HG03045 (cell line): Measurements from ENCODE around the gene AJM1.
A peak's percentile ranks its signal among the peaks of the same experiment; 100 is the strongest.

Source experiments
- ATAC-seq: cut with Tn5 transposase; IDR thresholded peaks from one replicate; pipeline ENCODE4 v1.9.1; 2021; ENCODE audit warnings: mild to moderate bottlenecking, moderate library complexity; ENCODE audit not compliant: unreplicated experiment

The AJM1 gene

DNA sequence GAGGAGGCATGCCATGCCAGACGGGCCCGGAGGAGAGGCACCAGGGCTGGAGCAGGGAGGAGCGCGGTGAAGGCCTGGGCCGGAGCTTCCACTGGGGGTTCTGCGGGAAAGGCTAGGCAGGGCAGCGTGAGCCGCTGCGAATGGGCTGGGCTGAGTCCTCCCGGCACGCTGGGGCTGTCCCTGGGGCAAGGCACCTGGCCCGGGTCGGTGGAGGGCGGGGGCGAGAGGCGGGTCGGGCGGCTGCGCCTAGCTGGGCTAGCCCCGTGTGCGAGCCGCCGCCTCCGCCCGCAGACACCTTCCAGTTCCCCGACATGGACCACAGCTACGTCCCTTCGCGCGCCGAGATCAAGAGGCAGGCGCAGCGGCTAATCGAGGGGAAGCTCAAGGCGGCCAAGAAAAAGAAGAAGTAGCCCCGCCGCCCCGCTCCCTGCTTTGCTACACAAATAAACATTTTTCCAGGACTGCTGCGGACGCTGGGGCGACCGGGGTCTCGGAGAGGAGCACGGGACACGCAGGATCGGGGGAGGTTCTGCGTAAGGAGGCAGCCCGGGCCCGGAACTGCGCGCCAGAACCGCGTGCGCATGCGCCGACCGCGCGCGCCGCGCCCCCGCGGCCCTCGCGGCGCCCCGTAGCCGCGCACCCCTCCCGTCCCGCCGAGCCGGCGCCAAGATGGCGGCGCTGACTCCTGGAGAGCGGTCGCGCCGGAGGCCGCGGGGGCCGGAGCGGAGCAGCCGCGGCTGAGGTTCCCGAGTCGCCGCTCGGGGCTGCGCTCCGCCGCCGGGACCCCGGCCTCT is 34.8 kb upstream of the AJM1 start, which contains the start of gene RABL6:
TSS of gene RABL6 (plus strand) at position 668 of the 794 bp plus-strand sequence. CDS start 249 bp downstream, outside the sequence.
- peak; percentile 72 for ATAC-seq

DNA sequence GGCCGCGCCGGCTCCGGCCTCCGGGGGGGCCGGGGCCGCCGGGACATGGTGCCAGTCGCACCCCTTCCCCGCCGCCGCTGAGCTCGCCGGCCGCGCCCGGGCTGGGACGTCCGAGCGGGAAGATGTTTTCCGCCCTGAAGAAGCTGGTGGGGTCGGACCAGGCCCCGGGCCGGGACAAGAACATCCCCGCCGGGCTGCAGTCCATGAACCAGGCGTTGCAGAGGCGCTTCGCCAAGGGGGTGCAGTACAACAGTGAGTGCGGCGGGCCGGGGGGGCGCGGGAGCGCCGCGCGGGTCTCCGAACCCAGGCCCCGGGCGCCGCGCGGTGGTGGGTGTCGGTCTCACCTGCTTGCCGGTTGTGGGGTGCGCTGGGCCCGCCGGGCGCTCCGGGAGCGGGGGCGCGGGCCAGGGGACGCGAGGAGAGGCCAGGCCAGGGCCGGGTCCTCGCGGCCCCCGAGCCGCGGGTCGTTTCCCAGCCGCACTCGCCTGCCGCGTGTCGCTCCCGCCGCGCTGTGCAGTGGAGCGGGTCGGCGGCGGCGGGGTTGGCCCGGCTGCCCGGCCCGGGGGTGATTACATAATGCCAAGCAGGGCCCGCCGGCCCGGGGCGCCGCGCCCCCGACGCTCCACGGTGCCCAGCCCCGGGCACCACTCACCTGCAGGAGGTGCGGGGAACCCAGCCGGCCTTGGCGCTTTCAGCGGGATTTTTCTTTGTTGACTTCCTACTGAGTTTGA is 34.0 kb upstream of the AJM1 start:
- ATAC-seq, result peak; percentile 34

DNA sequence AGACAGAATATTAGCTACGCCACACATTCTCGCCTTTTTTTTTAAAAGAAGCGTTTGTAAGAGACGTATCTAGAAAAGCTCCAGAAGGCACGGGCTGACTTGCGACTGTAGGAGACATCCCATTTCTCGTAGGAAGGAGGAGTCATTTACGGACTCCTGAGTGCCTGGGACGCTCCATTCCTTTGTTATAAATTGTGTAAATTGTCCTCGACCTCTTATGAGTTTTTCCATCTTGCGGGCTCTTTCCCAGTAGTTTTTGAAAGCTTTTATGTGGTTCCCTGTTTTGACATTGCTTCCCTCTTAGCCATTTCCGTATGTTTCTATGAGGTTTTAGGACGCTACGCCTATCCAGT is 33.5 kb upstream of the AJM1 start:
- no peak for ATAC-seq

DNA sequence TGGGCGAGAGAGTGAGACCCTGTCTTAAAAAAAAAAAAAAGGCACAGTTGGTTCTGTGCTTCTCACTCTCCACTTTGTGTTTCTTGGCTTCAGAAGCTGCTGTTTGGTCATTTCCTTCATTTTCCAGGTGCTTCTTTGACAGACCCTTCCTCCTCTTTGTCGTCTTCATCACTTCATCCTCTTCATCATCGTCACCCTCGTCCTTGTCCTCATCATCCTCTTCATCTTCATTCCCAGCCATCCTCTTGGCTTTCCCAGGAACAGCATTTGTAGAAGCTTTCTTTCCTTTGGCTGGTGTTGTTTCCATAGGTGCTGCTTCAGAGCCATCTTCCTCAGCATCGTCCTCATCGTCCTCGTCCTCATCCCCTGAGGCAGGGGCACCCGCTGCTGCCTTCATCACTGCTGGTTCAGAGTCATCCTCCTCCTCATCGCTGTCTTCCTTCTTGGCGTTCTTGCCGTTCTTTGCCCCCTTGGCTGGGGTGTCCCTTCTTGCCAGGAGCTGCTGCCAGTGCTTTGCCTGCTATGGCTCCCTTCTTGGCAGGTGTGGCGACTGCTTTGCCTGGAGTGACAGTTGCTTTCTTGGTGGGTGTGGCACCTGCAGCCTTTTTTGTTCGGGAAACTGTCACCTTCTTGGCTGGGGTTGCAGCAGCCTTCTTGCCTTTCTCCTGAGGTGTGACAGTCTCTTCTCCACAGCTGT is 27.4 kb upstream of the AJM1 start:
- no peak for ATAC-seq

DNA sequence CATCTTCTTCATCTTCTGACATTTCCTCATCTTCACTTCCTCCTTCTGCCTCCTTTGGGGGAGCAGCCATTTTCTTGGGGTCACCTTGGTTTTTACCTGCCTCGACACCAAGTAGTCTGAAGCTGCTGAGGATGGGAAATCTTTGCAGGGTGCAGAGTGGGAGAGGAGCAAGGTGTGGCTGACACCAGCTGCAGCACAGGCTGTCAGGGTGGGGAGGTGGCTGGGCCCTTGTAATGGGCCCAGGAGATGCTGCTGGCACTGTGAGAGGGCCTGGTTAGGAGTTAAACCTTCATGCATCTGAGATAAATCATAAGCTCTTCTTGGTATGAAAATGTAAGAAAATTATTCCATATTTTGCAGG is 26.9 kb upstream of the AJM1 start:
- no peak for ATAC-seq

DNA sequence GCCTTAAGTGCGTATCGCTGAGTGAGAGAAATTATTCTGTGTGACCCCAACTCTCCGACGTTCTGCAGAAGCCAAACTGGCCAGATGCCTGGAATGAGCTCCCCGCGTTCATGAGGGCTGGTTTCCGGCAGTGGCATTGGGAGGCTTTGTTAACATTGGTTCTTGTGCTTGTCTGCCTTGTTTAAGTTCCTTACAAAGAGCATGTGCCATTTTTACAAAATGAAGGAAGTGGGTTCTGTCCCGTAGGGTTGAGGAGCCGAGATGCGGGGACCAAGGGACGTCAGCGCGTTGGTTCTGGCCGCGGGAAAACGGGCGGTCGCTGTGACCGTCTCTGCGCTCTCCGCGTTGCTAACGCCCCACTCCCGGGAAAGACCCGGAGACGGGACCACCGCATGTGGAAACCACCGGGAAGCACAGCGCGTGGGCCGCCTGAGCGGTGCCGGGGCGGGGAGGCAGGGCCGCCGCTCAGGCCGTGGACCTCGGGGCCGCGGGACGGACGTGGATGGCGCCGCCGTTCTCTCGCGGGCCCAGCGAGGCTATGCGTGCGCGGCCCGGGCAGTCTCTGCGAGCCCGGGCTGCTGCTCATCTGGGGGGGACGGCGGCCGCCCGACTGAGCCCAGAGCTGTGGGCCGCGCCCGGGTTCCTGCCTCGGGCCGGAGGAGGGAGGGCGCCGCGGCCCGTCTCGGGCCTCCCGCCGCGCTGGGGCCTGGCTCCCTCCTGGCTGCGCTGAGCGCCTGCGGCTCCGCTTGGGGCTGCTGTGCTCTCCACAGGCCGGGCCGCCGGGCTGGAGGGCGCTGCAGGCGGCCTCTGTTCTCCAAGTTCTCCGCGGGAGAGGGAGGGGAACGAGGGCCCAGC is 21.1 kb upstream of the AJM1 start:
- ATAC-seq, result no peak

DNA sequence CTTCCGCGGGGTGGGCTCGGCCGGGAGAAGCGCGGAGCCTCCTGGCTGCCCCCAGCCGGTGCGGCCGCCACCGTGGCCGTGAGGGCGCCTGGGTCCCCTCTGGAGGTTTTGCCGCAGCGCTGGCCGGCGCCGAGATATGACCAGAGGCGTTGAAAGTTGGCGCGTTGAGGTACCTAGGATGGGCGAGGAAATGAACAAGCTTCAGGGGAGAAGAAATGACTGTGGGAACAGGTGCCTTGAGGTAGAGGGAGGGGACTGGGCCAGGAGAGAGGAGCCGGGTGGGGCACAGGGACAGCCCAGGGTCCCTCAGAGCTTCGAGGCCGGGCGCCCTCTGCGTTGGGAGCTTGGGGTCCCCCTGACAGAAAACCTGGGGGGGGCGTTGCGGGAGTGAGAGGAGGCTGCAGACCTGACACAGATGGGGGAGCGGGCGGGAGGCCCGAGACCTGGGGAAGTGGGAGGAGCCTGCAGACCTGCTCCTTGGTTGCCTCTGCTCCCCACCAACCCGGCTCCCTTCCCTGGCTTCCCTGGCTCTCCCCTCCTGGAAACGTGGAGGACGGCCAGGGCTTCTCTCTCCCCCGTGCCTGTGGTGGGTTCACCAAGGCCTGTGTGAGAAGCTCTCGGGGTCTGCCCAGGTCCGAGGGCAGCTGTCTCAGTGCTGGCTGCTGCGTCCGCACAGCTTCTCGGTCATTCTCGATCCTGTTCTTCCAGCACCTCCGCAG is 20.3 kb upstream of the AJM1 start:
- no peak for ATAC-seq

DNA sequence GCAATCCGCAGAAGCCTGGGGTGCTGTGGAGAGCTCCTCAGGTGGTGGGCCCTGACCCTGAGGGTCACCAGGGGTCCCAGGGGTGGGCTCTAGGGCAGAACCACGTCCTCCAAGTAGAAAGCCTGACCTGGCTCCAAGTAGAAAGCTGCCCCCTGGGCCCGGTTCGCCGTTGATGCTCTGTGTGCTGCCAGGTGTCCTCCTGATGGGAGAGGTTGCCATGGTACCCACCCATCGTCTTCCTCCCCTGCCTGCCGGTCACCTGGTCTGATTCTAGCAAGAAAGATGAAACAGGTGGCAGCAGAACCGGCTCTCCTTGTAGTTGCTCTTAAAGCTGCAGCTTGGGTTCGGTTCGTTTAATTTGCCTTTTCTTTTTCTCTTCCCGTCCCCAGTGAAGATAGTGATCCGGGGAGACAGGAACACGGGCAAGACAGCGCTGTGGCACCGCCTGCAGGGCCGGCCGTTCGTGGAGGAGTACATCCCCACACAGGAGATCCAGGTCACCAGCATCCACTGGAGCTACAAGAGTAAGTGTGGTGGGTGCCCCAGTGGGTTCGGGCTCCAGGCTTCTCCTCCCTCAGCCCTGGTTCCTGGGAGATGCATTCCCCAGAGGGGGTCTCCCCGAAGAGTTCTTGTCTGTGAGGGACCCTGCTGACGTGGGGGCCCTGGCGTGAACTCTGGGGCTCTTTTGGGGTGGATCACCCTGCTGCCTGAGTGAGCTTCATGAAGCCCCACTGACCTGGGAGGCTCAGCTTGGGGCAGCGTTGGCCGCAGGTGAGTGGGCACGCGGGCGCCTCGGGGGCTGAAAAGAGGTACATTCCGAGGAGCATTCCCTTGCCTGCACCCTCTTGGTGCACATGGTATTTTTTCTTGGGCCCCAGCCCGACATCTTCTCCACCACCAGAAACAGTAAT is 18.9 kb upstream of the AJM1 start:
- ATAC-seq, result no peak

DNA sequence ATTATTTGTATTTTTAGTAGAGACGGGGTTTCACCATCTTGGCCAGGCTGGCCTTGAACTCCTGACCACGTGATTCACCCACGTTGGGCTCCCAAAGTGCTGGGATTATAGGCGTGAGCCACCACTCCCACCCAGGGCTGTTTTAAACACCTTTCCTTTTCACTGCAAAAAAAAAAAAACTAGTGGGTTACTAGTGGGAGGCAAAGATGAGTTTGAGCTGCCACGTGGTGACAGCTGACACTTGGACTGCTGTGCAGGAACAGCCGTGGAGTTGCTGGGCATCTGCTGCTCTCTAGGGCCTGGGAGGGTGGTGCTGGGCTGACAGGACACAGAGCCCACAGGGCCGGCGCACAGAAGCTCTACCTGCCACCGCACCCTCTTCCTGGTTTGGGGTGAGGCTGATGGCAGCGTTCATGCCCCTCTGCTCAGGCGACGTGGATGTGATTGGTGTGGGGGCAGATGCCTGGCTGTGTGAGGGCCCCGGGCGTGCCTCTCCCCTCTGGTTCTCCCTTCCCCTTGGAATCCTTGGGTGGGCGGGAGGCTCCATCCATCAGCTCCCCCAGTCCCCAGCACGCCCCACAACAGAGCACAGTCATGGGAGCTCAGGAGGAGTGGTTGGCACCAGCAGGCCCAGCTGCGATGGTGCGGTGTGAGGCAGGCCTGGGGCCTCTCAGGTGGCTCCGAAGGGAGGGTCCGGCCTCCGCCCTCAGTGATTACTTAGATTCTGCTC is 17.6 kb upstream of the AJM1 start:
- no peak for ATAC-seq

DNA sequence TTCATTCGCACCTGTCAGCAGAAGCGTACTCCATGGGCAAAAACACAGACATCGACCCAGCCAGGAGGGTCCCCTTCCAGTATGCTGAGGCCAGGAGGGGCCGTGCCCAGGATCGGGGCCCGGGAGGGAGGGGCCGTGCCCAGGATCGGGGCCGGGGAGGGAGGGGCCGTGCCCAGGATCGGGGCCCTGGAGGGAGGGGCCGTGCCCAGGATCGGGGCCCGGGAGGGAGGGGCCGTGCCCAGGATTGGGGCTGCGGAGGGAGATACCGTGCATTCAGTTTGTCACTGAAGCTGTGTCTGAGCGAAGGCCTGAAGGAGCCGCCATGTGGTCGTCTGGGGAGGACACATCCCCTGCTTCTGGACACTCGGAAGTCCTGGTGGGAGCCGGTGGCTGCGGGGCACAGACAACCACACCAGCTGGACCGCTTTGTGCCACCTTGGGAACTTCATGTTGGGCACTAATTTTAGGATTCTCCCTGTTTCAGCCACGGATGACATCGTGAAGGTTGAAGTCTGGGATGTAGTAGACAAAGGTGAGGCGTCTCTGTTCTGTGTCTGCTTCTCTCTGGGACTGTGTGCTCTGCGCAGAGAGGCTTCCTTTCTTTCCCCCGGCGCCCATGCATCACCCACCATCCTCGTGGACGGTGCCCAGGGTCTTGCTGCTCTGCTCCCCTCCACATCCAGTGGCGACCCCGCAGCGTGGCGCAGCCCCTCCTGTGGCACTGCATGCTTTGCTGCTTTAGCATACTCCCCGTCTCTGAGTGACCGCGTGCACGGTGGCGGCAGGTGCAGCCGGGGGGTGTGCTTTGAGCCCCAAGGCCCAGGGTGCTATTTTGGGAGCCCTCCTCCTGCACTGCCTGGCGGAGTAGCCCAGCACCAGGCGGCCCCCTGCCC is 16.7 kb upstream of the AJM1 start:
- ATAC-seq, result no peak

DNA sequence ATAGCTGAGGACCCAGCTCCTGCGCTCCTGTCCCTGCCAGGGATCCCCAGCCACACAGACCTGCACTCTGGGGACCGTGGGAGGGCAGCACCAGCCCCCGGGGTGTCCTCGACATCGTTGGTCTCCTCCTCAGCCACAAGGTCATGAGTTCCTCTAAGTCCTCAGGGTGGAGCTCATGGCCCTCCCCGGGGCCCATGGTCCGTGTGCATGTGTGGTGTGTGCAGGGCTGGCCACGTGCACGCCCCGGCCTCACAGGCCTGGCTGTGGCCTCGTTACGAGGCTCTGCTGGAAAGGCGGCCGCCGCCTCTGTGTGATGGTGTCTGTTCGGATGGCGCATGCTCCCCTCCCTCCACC is 16.1 kb upstream of the AJM1 start:
- ATAC-seq, result no peak

DNA sequence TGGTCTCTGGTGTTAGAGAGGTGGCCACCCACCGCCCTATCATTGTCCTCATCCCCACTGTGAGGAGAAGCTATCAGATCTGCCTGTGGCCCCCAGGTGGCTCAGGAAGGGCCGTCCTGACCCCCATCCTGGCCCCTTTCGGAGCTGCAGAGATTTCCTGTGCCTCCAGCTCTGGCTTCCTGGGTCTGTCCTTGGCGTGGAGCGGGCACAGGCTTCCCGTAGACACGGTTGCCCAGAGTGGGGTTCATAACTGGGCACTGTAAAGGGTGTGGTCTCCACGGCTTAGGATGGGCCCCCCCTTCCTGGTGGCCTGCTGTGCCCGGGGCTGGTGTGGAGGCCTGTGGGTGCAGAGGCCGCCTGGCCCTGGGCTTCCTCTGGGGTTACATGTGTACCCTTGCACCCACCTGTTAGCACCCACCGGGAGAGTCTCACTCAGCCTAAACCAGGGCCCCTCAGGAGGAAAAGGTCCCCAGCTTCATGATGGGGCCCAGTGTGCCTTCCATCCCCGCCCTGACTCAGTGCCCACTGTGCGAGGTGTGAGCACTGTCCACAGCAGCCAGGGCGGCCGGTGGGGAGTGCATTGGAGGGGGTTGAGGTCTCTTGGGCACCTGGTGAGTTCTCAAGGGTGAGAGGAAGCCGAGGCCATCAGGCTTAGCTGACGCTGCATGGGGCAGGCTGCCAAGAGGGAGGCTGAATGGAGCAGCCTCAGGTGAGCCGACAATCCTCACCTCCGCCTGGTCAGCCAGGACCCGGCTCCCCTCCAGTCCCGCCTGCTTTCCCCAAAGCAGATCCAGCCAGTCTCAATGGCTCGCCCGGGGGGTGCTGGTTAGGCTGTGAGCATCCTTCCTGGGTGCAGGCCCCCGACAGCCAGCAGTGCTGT is 15.3 kb upstream of the AJM1 start:
- ATAC-seq, result no peak

DNA sequence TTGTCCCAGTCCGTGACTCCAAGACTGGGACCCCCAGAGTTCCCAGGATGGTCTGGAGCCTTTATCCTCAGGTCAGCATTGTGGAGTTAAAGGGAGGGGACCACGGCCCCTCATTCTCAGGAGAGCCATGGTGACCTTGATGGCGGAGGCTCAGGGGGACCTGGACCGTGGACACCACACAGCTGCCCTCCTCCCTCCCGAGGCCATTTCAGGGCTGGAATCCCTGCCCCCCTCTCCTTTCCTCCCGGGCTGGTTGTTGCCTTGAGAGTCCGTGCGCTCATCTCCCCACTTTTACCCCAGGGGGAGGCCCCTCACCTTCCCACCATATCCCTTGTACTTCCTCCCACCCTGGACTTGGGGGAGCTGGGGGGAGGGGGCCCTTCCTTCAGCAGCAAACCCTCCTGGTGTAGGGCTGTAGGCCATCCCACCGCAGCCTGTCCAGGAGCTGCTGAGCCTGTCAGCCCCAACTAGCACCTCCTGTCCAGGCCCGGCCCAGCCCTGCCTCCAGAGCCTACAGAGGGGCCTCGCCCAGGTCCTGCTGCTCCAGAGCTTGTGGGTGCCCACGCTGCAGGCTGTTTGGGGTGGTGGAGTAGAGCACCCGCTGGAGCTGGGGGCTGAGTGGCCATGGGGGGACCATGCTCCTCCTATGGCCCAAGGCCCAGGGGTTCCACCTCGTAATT is 14.3 kb upstream of the AJM1 start:
- ATAC-seq, result no peak

DNA sequence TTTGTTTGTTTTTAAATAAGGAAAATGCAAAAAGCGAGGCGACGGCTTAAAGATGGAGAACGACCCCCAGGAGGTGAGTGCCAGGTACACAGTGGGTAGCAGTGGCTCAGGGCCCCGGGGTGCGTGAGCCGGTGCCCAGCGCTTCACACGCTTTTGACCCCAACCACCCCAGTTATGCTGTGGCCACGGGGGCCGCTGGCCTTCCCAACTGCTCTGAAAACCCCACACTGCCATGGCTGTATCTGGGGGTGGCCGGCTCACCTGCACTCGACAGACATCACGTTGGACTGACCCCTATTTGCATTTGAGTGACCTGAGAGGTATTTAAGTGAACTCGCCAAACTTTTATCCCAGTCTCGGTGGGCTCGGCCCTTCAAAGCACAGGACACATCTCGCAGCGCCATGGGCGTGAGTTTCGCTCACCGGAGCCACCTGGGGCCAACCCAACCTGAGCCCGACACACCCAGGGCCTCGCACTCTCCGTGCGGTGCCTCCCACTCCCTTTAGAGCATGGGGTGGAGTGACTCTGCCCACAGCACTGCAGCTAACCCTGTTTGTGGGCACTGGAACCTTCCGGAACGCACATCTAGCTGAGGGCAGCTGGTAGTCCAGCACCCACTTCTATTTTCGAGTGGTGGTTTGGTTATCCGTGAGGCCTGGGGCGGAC is 13.7 kb upstream of the AJM1 start:
- ATAC-seq, result no peak

DNA sequence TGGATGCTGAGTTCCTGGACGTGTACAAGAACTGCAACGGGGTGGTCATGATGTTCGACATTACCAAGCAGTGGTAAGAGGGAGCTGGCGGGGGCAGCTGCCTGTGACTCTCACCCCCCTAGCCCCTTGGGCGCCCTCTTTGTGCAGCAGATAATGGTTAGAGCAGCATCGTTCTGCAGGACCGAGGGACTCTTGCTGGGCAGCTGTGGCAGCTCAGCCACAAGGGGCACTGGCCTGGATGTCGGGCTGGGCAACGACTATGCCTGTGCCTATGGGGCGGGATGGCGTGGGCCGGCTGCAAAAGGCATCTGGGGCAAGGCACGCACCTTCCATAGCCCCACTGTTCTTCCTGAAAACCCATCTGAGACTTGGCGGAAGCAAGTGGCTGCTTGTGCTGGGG is 12.9 kb upstream of the AJM1 start:
- no peak for ATAC-seq
